Right lobe of liver (tissue), 4 donors: ENCODE measurements around the gene NARS2.
"Not testable (repeated sequence)": the region's sequence is repeated elsewhere in the genome, so short reads cannot be mapped to it uniquely, and the experiment has no call there.

Experiments
- CTCF ChIP-seq, 4 donors: fragments of 200-600 bp in 3 of 4; fragments of 450-650 bp in 1 of 4; IDR thresholded peaks; one replicate each; pipeline versions ENCODE4 v1.5.1 to v1.8.0; 2016 to 2022; ENCODE audit warnings: antibody characterized with exemption in 4 of 4, mild to moderate bottlenecking in 2 of 4
- POLR2A ChIP-seq: fragments of 450-650 bp; IDR thresholded peaks from one replicate; pipeline ENCODE4 v1.6.1; 2017; ENCODE audit warnings: antibody characterized with exemption, mild to moderate bottlenecking
- donor health status: DM: no; HTN: no; CAD: no.
- donor health status: DM: no; HTN: no; CAD: no.
- donor health status: DM: no; HTN: yes; CAD: no.

- TF ChIP-seq CTCF (IDR thresholded peaks at IDR 0.05); POLR2A: not testable (repeated sequence)
Measured at GRCh38 chr11:78513085-78513484, 61.6 kb downstream of the NARS2 start.
